T-cell (primary cell): ENCODE results near the gene STAU1. TPM values are rescaled to one million over a fixed set of nuclear protein-coding genes. Genes with fewer than 3 reads are reported as not detected.

ENCODE experiments used
- ATAC-seq, 4 experiments: fragments of 200-7000 bp in 3 of 4; fragments of 150-1000 bp in 1 of 4; cut with Tn5 transposase; replicated peaks in 1 of 4; 1 replicate in 3 of 4; 2 replicates in 1 of 4; pipeline ENCODE4 v1.10.0; 2021; ENCODE audit warnings: moderate library complexity in 3 of 4, mild to moderate bottlenecking in 2 of 4, moderate number of reproducible peaks in 1 of 4
- CTCF ChIA-PET, 2 donors: fragments of 300-600 bp; sonication (Branson Sonifier 250); formaldehyde crosslinking; loops; one replicate each; lab custom pipeline; 2022; ENCODE audit warnings: antibody characterized with exemption in 2 of 2; lab: Charles Lee
- POLR2A ChIA-PET, 2 donors: fragments of 300-600 bp; sonication (Branson Sonifier 250); formaldehyde crosslinking; loops; one replicate each; lab custom pipeline; 2022; ENCODE audit warnings: antibody characterized with exemption in 2 of 2; lab: Charles Lee
- DNase-seq, 35 experiments: peaks; one replicate each; pipeline versions ENCODE4 v3.0.0 to v3.0.0-alpha.2; 2013 to 2023
- H3K27ac ChIP-seq: one replicate; pipeline ENCODE4 v1.5.1; 2013; ENCODE audit warnings: low read length
- H3K27me3 ChIP-seq, 2 experiments: replicated peaks in 1 of 2; 1 replicate in 1 of 2; 2 replicates in 1 of 2; pipeline versions ENCODE4 v1.6.1 to v1.7.0; 2013; ENCODE audit warnings: low read length in 1 of 2, mixed read lengths in 1 of 2; ENCODE audit not compliant: control insufficient read depth in 2 of 2, insufficient read depth in 2 of 2; ENCODE audit errors: extremely low read depth in 1 of 2
- H3K36me3 ChIP-seq, 2 donors: 1 replicate in 1 of 2; 2 replicates in 1 of 2; pipeline versions ENCODE4 v1.6.1 to v1.7.0; 2013; ENCODE audit warnings: low read length in 1 of 2; ENCODE audit not compliant: control insufficient read depth in 2 of 2, insufficient read depth in 1 of 2; ENCODE audit errors: extremely low read depth in 1 of 2
- H3K4me1 ChIP-seq, 2 experiments: 1 replicate in 1 of 2; 2 replicates in 1 of 2; pipeline versions ENCODE4 v1.6.1 to v1.7.0; 2013; ENCODE audit warnings: low read length in 2 of 2, mixed read lengths in 1 of 2; ENCODE audit not compliant: insufficient read depth in 2 of 2, control insufficient read depth in 1 of 2; ENCODE audit errors: extremely low read depth in 1 of 2
- H3K4me3 ChIP-seq, 2 donors: 1 replicate in 1 of 2; 2 replicates in 1 of 2; pipeline versions ENCODE4 v1.5.1 to v1.7.0; 2013; ENCODE audit warnings: mild to moderate bottlenecking in 2 of 2, low read length in 1 of 2, moderate library complexity in 1 of 2; ENCODE audit not compliant: control insufficient read depth in 1 of 2; ENCODE audit errors: extremely low read depth in 1 of 2
- H3K9me3 ChIP-seq: 2 replicates; pipeline ENCODE4 v1.7.0; 2013
- H3K27ac Mint-ChIP-seq, 2 donors: one replicate each; pipeline ENCODE4 v1.8.0; 2020 to 2021; ENCODE audit warnings: mild to moderate bottlenecking in 2 of 2, mixed read lengths in 2 of 2
- H3K27me3 Mint-ChIP-seq, 2 donors: one replicate each; pipeline ENCODE4 v1.8.0; 2021 to 2022; ENCODE audit warnings: mixed read lengths in 2 of 2
- H3K36me3 Mint-ChIP-seq: one replicate; pipeline ENCODE4 v1.8.0; 2021; ENCODE audit warnings: mixed read lengths
- H3K4me1 Mint-ChIP-seq, 3 donors: one replicate each; pipeline ENCODE4 v1.8.0; 2020 to 2022; ENCODE audit warnings: mixed read lengths in 3 of 3, mild to moderate bottlenecking in 1 of 3
- H3K4me3 Mint-ChIP-seq, 3 donors: one replicate each; pipeline ENCODE4 v1.8.0; 2020 to 2022; ENCODE audit warnings: mild to moderate bottlenecking in 3 of 3, mixed read lengths in 3 of 3, moderate library complexity in 3 of 3
- H3K9me3 Mint-ChIP-seq, 3 donors: one replicate each; pipeline ENCODE4 v1.8.0; 2020 to 2022; ENCODE audit warnings: mixed read lengths in 3 of 3
- WGBS: methylation state at CpG from one replicate; pipeline ENCODE4 v1.1.5; 2013; ENCODE audit warnings: missing lambda C conversion rate; ENCODE audit not compliant: insufficient coverage; 5-methylcytosine and 5-hydroxymethylcytosine counted together
- total RNA-seq, 35 experiments: library from RNA in 6 of 35; stranded (reverse) in 6 of 35; fragments of 120-200 nt in 1 of 35; gene quantifications; one replicate each; pipeline versions ENCODE4 v1.2.1 to v1.2.4 and lab custom pipeline; 2013 to 2026

Gene STAU1
- total RNA-seq, 5 donors from 2014 or later (not counting 1 experiment from before 2014, with no cell fraction given) = 39.3 to 52.8 (median 43.6) TPM

DNA sequence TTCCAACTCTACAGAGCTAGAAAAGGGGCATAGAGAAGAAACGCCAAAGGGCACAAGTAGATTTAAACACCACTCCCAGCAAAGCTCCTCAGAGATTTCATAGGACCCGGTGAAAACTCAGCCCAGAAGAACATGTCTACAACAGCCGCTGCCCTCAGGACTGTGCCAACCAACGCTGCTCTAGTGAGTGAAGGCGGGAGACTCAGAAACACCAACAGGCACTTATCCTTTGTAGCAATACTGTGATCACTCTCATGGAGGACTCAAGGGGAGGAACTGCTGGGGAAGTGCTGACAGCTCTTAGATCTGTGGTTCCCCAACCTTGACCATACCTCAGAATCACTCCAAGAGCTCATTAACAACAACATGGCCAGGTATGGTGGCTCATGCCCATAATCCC lies 39.5 kb downstream of the STAU1 start:
- Mint-ChIP-seq H3K27me3 (no peaks in the 10 kb centered on the region), H3K9me3 (no peaks in the 10 kb centered on the region), H3K4me3 (no peak overlapping the region), H3K36me3 (peaks cover 41% of the 10 kb centered on the region), H3K4me1 (peaks cover 21 to 23% (median 22%) of the 10 kb centered on the region in 3 donors), H3K27ac (no peak overlapping the region)
- H3K4me3 ChIP-seq = no peak overlapping the region
- H3K27me3 ChIP-seq = no peaks in the 10 kb centered on the region
- H3K36me3 ChIP-seq = peaks cover 5 to 58% of the 10 kb centered on the region in 2 donors
- no peak overlapping the region for H3K27ac ChIP-seq
- ATAC-seq (no peak), DNase-seq (no peak)
- CTCF ChIA-PET = interaction anchor here in 1 of 2 donors (0.5 to 0.6 kb wide), 2 partner anchors 10 to 20 kb away, joined by 3 read pairs; no protein-coding TSS in a partner anchor
- POLR2A ChIA-PET = interaction anchor here in 1 of 2 donors (0.6 kb wide), 2 partner anchors 38 to 57 kb away, joined by 3 to 11 read pairs; no protein-coding TSS in a partner anchor
- WGBS = no CpG with 5 or more reads among the region's 5 CpGs
- no peaks in the 10 kb centered on the region for H3K4me1 ChIP-seq
- H3K9me3 ChIP-seq = no peaks in the 10 kb centered on the region

DNA sequence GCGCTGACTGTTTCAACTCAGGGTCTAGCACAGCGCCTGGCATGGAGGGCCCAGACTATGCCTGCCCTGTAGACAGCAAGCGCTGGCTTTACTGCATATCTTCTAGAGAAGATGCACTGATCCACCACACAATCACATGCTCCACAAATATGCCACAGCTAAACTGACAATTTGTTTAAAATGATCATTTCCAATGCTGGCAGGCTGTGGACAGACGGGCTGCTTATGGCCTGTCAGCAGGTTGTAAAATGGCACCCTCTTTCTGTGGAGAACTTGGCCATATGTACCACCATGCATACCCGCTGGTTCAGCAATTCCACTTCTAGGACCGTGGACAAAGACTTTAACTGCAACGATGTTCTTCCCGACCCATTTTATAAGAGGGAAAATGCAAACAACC lies 40.8 kb downstream of the STAU1 start:
- Mint-ChIP-seq H3K27me3 (no peaks in the 10 kb centered on the region), H3K4me1 (peaks cover 22 to 28% (median 27%) of the 10 kb centered on the region in 3 donors), H3K9me3 (no peaks in the 10 kb centered on the region), H3K36me3 (peaks cover 48% of the 10 kb centered on the region), H3K4me3 (no peak overlapping the region), H3K27ac (no peak overlapping the region)
- no peaks in the 10 kb centered on the region for H3K9me3 ChIP-seq
- H3K4me1 ChIP-seq = no peaks in the 10 kb centered on the region
- ATAC-seq = no peak
- H3K27ac ChIP-seq = no peak overlapping the region
- WGBS = 100% methylated on average over 2 of the region's 8 CpGs
- CTCF ChIA-PET = no interaction called here
- POLR2A ChIA-PET = no interaction called here
- H3K4me3 ChIP-seq = no peak overlapping the region
- no peak for DNase-seq
- peaks cover 5 to 58% of the 10 kb centered on the region in 2 donors for H3K36me3 ChIP-seq
- no peaks in the 10 kb centered on the region for H3K27me3 ChIP-seq

DNA sequence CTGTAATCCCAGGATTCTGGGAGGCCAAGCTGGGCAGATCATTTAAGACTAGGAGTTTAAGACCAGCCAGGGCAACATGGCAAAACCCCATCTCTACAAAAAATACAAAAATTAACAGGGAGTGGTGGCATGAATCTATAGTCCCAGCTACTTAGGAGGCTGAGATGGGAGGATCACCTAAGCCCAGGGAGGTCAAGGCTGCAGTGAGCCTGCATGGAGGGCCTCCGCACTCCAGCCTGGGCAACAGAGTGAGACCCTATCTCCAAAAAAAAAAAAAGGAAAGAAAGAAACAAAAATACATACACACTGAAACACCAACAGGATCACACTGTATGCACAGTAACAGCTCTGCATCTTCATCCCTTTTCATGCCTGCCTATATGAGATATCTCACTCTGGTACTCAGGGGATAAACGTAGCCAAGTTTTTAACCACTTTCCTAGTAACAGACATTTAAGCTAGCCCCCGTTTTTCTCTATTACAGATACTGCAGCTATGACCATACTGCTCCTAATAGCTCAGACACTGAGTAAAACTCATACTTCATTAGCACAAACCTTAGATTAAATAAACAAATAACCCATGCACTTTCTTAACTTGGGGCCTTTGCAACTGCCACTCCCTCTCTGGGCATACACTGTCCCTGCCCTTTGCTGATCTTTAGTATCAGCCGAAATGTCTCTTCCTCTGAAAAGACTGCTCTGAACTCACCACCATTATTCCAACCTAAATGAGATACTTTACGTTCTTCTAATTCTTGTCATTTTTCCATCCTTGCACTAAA lies 41.5 kb downstream of the STAU1 start:
- Mint-ChIP-seq H3K27ac (peak overlapping the region in 1 of 2 donors; percentile 36), H3K4me1 (peaks cover 22 to 28% (median 27%) of the 10 kb centered on the region in 3 donors), H3K9me3 (no peaks in the 10 kb centered on the region), H3K27me3 (no peaks in the 10 kb centered on the region), H3K36me3 (peaks cover 47% of the 10 kb centered on the region), H3K4me3 (no peak overlapping the region)
- Histone ChIP-seq H3K4me1 (no peaks in the 10 kb centered on the region), H3K27ac (no peak overlapping the region), H3K27me3 (no peaks in the 10 kb centered on the region), H3K36me3 (peaks cover 5 to 52% of the 10 kb centered on the region in 2 donors), H3K9me3 (no peaks in the 10 kb centered on the region), H3K4me3 (no peak overlapping the region)
- 94% methylated on average over 3 of the region's 5 CpGs for WGBS
- DNase-seq (no peak), ATAC-seq (peak in 1 of 4 experiments; percentile 16)
- ChIA-PET CTCF (no interaction called here), POLR2A (interaction anchor here in 1 of 2 donors (0.6 kb wide), 1 partner anchor 119 kb away, joined by 3 read pairs; no protein-coding TSS in a partner anchor)

DNA sequence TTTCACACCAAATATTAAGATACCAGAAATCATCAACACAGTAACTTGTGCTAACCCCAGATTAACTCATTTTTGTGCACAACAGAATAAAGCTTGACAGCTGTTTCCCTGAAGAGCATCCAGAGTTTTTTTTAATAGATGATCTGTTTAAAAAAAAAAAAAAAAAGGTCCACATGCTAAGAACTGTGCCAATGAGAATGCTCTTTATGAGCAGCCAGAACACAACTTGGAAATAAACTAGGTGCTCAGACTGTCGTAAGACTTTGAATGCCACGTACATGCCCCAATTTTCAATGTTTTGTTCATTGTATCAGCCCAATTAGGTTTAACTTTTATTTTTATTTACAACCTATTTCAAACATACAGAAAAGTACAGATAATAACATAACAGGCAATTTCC lies 47.3 kb downstream of the STAU1 start:
- no peaks in the 10 kb centered on the region for H3K4me1 ChIP-seq
- no peak overlapping the region for H3K4me3 ChIP-seq
- peaks cover 17% of the 10 kb centered on the region for H3K36me3 Mint-ChIP-seq
- ATAC-seq (no peak), DNase-seq (no peak)
- peaks cover 0 to 28% of the 10 kb centered on the region in 2 donors for H3K36me3 ChIP-seq
- no peaks in the 10 kb centered on the region for H3K27me3 Mint-ChIP-seq
- ChIA-PET POLR2A (interaction anchor here in 1 of 2 donors (0.7 kb wide), 1 partner anchor 20 kb away, joined by 6 read pairs; no protein-coding TSS in a partner anchor), CTCF (interaction anchor here in 1 of 2 donors (0.6 kb wide), 1 partner anchor 13 kb away, joined by 6 read pairs; no protein-coding TSS in a partner anchor)
- H3K27me3 ChIP-seq = no peaks in the 10 kb centered on the region
- peak overlapping the region in 1 of 2 donors; percentile 11 for H3K27ac Mint-ChIP-seq
- H3K4me1 Mint-ChIP-seq = peaks cover 19 to 24% (median 19%) of the 10 kb centered on the region in 3 donors
- no peak overlapping the region for H3K27ac ChIP-seq
- no peaks in the 10 kb centered on the region for H3K9me3 Mint-ChIP-seq
- no peak overlapping the region for H3K4me3 Mint-ChIP-seq
- 100% methylated on average over 2 of the region's 2 CpGs for WGBS
- H3K9me3 ChIP-seq = no peaks in the 10 kb centered on the region

DNA sequence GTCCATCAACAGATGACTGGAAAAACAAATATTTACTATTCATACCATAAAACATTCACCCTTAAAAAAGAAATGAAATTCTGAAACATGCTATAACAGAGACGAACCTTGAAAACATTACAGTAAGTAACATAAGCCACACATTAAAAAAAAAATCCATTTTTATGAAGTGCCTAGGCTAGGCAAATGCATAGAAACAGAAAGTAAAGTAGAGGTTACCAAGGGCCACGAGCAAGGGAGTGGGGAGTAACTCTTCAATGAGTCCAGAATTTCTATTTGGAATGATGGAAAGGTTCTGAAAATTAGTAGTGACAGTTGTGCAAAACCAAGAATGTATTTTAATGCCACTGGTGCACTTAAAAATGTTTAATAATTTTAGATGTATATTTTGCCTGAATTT lies 47.7 kb downstream of the STAU1 start:
- peak overlapping the region; percentile 11 to 40 for H3K27ac Mint-ChIP-seq
- Histone ChIP-seq H3K36me3 (peaks cover 0 to 29% of the 10 kb centered on the region in 2 donors), H3K4me3 (no peak overlapping the region), H3K4me1 (no peaks in the 10 kb centered on the region), H3K27me3 (no peaks in the 10 kb centered on the region), H3K27ac (no peak overlapping the region), H3K9me3 (no peaks in the 10 kb centered on the region)
- POLR2A ChIA-PET = interaction anchor here in 1 of 2 donors (0.7 kb wide), 1 partner anchor 20 kb away, joined by 6 read pairs; no protein-coding TSS in a partner anchor
- H3K27me3 Mint-ChIP-seq = no peaks in the 10 kb centered on the region
- ATAC-seq (no peak), DNase-seq (no peak)
- CTCF ChIA-PET = interaction anchor here in 1 of 2 donors (0.6 kb wide), 1 partner anchor 12 kb away, joined by 6 read pairs; no protein-coding TSS in a partner anchor
- H3K4me3 Mint-ChIP-seq = no peak overlapping the region
- peaks cover 19 to 24% (median 19%) of the 10 kb centered on the region in 3 donors for H3K4me1 Mint-ChIP-seq
- no peaks in the 10 kb centered on the region for H3K9me3 Mint-ChIP-seq
- H3K36me3 Mint-ChIP-seq = peaks cover 20% of the 10 kb centered on the region
- 80% methylated on average over 1 of the region's 2 CpGs for WGBS

DNA sequence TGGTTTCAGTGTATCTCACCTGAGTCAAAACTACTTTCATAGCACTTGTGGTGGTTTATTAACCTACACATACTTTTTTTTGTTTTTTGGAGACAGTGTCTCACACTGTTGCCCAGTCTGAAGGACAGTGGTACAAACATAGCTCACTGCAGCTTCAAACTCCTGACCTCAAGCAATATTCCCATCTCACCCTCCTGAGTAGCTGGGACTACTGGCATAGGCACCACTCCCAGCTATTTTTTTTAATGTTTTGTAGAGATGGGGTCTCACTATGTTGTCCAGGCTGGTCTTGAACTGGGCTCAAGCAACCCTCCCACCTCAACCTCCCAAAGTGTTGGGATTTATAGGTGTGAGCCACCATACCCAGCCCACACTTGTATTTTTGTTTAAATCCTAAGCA lies 49.7 kb downstream of the STAU1 start:
- H3K4me1 Mint-ChIP-seq = peaks cover 11 to 15% (median 13%) of the 10 kb centered on the region in 3 donors
- Histone ChIP-seq H3K36me3 (peaks cover 0 to 31% of the 10 kb centered on the region in 2 donors), H3K9me3 (no peaks in the 10 kb centered on the region), H3K27me3 (no peaks in the 10 kb centered on the region), H3K27ac (no peak overlapping the region), H3K4me1 (peaks cover 0 to under 1% of the 10 kb centered on the region in 2 experiments), H3K4me3 (no peak overlapping the region)
- ChIA-PET CTCF (interaction anchor here in 1 of 2 donors (0.6 to 1.8 kb wide), 3 partner anchors 50 to 81 kb away, joined by 3 to 11 read pairs (median 4); partner anchors contain the start of gene DDX27), POLR2A (interaction anchor here (0.7 kb wide), 2 partner anchors 63 to 108 kb away, joined by 3 to 10 read pairs; no protein-coding TSS in a partner anchor)
- ATAC-seq (no peak), DNase-seq (no peak)
- H3K27ac Mint-ChIP-seq = peak overlapping the region in 1 of 2 donors; percentile 43
- no peak overlapping the region for H3K4me3 Mint-ChIP-seq
- no peaks in the 10 kb centered on the region for H3K9me3 Mint-ChIP-seq
- no peaks in the 10 kb centered on the region for H3K27me3 Mint-ChIP-seq
- H3K36me3 Mint-ChIP-seq = peaks cover 22% of the 10 kb centered on the region
